Measurements from ENCODE around the gene CLPTM1. TPM values are rescaled to one million over a fixed set of nuclear protein-coding genes. Genes with fewer than 3 reads are reported as not detected.

Gene CLPTM1
- total RNA-seq, 6 donors from 2014 or later, result 53.4 to 139 (median 99.6) TPM

- TF ChIP-seq, protein P1, sequence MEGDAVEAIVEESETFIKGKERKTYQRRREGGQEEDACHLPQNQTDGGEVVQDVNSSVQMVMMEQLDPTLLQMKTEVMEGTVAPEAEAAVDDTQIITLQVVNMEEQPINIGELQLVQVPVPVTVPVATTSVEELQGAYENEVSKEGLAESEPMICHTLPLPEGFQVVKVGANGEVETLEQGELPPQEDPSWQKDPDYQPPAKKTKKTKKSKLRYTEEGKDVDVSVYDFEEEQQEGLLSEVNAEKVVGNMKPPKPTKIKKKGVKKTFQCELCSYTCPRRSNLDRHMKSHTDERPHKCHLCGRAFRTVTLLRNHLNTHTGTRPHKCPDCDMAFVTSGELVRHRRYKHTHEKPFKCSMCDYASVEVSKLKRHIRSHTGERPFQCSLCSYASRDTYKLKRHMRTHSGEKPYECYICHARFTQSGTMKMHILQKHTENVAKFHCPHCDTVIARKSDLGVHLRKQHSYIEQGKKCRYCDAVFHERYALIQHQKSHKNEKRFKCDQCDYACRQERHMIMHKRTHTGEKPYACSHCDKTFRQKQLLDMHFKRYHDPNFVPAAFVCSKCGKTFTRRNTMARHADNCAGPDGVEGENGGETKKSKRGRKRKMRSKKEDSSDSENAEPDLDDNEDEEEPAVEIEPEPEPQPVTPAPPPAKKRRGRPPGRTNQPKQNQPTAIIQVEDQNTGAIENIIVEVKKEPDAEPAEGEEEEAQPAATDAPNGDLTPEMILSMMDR (IDR thresholded peaks at IDR 0.05), result no peak
- TF ChIP-seq EP300 (IDR thresholded peaks at IDR 0.05), result no peak
- Histone ChIP-seq H3K4me3 (no peak overlapping the region), H3K36me3 (peaks cover 0 to 49% (median 29%) of the 10 kb centered on the region in 4 donors), H3K27me3 (no peaks in the 10 kb centered on the region), H3K27ac (no peak overlapping the region), H3K4me1 (no peaks in the 10 kb centered on the region), H3K9me3 (no peaks in the 10 kb centered on the region)
- DNase-seq (no peak), ATAC-seq (ENCODE audit: low FRiP score in 2 of 2) (no peak)
- WGBS, 2 donors, result 89 to 90% methylated on average over 8 to 9 of the region's 9 CpGs
Observed at GRCh38 chr19:45009625-45010255, 54.6 kb downstream of the CLPTM1 start.

GRCh38 chr19:45010306-45010705 lies 55.1 kb downstream of the CLPTM1 start:
- no peak for TF ChIP-seq POLR2AphosphoS5 (IDR thresholded peaks at IDR 0.05)
- no peak for ATAC-seq (ENCODE audit: low FRiP score in 2 of 2)
- H3K9me3 ChIP-seq, result no peaks in the 10 kb centered on the region
- WGBS, 2 donors, result 71 to 74% methylated on average over 6 of the region's 6 CpGs
- H3K4me3 ChIP-seq, result no peak overlapping the region
- no peak for DNase-seq
- H3K27me3 ChIP-seq, result no peaks in the 10 kb centered on the region
- no peaks in the 10 kb centered on the region for H3K4me1 ChIP-seq
- no peak overlapping the region for H3K27ac ChIP-seq
- H3K36me3 ChIP-seq, result peaks cover 0 to 53% (median 29%) of the 10 kb centered on the region in 4 donors

GRCh38 chr19:45011959-45012358 lies 56.8 kb downstream of the CLPTM1 start:
- no peaks in the 10 kb centered on the region for H3K9me3 ChIP-seq
- 97 to 98% methylated on average over 25 to 29 of the region's 42 CpGs for WGBS, 2 donors
- H3K36me3 ChIP-seq, result peaks cover 0 to 53% (median 27%) of the 10 kb centered on the region in 4 donors
- ATAC-seq (ENCODE audit: low FRiP score in 2 of 2), result no peak
- H3K27me3 ChIP-seq, result no peaks in the 10 kb centered on the region
- DNase-seq, result peak in 1 of 2 donors; percentile 80
- no peak overlapping the region for H3K4me3 ChIP-seq
- no peak overlapping the region for H3K27ac ChIP-seq
- TF ChIP-seq POLR2AphosphoS5 (IDR thresholded peaks at IDR 0.05) (no peak), POLR2A (IDR thresholded peaks at IDR 0.05) (no peak), EP300 (IDR thresholded peaks at IDR 0.05) (no peak)
- TF ChIP-seq, protein P1 (IDR thresholded peaks at IDR 0.05), result no peak
- no peaks in the 10 kb centered on the region for H3K4me1 ChIP-seq

DNA sequence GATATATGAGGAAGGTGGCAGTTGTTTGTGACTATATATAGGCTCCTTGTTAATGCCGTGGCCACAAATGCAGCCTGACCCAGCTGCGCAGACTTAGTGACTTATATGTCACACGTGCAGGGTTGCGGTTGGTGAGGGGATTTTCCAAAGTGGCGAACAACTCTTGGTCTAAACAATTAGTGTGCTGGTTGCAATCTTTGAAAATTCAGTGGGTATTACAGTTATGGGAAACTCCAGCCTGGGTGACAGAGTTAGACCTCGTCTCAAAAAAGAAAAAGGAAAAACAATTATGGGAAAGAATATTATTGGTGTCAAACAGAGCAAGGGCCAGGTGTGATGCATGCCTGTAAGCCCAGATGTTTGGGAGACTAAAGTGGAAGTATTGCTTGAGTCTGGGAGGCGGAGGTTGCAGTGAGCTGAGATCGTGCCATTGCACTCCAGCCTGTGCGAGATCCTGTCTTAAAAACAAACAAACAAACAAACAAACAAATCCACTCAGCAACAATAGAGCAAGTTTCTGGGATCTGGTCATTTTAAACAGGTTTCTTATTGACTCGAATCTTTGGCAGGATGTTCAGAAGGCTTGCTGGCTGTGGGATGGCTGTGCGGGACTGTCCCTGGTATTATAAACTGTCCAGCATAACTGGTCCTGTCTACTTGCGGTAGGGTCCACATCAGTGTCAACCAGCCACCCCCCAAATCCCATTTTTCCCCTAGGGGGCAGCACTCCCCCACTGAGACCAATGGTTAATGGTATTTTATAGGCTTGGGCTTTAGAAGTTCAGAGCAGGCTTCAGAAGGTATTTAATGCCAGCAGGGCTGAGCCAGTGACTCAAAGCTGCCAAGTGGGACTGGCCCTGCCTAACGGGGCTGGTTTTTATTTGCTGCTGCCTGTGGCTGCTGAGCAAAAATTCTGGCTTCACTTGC lies 61.5 kb downstream of the CLPTM1 start:
- WGBS, 2 donors, result 61% methylated on average over 13 of the region's 13 CpGs
- Histone ChIP-seq H3K4me1 (no peaks in the 10 kb centered on the region), H3K36me3 (peaks cover 0 to 49% (median 24%) of the 10 kb centered on the region in 4 donors), H3K4me3 (no peak overlapping the region), H3K27ac (no peak overlapping the region), H3K27me3 (no peaks in the 10 kb centered on the region), H3K9me3 (no peaks in the 10 kb centered on the region)
- peak; percentile 34 to 81 for ATAC-seq (ENCODE audit: low FRiP score in 2 of 2)
- DNase-seq, result peak in 1 of 2 donors; percentile 36
- TF ChIP-seq EP300 (IDR thresholded peaks at IDR 0.05) (no peak), POLR2A (IDR thresholded peaks at IDR 0.05) (no peak), POLR2AphosphoS5 (IDR thresholded peaks at IDR 0.05) (no peak)
- TF ChIP-seq, protein P1 (IDR thresholded peaks at IDR 0.05), result peak; percentile 18 to 59 (median 46)

DNA sequence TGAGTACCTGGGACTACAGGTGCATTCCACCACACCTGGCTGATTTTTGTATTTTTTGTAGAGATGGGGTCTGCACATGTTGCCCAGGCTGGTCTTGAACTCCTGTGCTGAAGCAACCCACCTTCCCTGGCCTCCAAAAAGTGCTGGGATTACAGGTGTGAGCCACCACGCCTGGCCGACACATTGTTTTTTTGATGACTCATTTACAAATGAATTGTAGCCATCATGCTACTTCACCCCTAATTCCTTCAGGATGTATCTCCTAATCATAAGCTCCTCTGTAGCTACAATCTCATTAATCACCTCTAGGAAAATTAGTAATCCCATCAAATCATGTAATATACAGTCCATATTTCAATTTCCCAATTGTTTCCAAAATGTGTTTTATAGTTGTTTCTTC lies 64.0 kb downstream of the CLPTM1 start:
- 85 to 94% methylated on average over 2 of the region's 2 CpGs for WGBS, 2 donors
- no peak for TF ChIP-seq POLR2AphosphoS5 (IDR thresholded peaks at IDR 0.05)
- TF ChIP-seq, protein P1 (IDR thresholded peaks at IDR 0.05), result no peak
- TF ChIP-seq POLR2A (IDR thresholded peaks at IDR 0.05), result no peak
- no peak for TF ChIP-seq EP300 (IDR thresholded peaks at IDR 0.05)
- no peak for ATAC-seq (ENCODE audit: low FRiP score in 2 of 2)

More for the DNA sequence above, 64.0 kb downstream of the CLPTM1 start:
- H3K4me3 ChIP-seq, result no peak overlapping the region
- no peak for DNase-seq
- no peak overlapping the region for H3K27ac ChIP-seq
- no peaks in the 10 kb centered on the region for H3K27me3 ChIP-seq
- peaks cover 0 to 37% (median 9%) of the 10 kb centered on the region in 4 donors for H3K36me3 ChIP-seq
- no peaks in the 10 kb centered on the region for H3K9me3 ChIP-seq
- no peaks in the 10 kb centered on the region for H3K4me1 ChIP-seq
